Colon (tissue), 2 donors: Measurements from ENCODE around the gene SH3PXD2B.

Experiments used
- FAIRE-seq: peaks from 2 replicates; lab custom pipeline; 2012; peaks lifted over from hg19 to GRCh38; lab: Jason Lieb, UNC
- donor health status: control.
- donor health status: control.

Gene SH3PXD2B

DNA sequence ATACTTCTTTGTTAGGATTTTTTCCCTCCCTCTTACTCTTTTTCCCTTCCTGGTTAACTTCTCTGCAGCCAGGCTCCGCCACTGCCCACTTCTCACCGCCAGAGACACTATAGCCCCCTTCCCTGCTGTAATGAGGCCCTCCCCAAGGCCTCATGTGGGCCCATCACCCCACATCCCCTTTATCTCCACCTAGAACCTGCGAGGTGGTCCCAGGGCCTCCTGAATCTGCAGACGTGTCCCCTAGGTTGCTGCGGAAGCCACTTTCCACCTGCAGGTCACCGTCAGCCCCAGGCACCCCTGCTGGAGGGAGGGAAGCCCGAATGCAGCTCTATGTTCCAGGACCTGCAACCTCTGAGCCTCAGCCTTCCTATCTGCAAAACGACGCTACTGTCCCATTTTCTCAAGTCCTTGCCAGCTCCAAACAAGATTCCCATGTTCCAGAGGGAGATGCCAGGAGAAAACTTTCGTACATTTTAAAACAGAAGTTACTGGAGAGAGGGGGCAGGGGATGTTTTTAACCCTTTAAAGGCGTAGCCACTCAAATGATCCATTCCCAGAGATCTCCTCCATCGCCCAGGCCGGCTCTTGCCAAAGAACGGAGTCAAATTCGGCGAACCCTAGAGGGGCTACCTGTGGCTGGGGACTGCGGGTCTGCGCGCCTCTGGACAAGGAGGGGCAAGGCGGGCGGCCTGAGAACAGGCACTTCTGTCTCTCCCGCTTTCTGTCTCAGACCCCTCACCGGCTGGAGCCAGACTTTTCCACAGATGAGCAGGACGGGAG is 929 bp downstream of the SH3PXD2B start:
- FAIRE-seq = no peak

DNA sequence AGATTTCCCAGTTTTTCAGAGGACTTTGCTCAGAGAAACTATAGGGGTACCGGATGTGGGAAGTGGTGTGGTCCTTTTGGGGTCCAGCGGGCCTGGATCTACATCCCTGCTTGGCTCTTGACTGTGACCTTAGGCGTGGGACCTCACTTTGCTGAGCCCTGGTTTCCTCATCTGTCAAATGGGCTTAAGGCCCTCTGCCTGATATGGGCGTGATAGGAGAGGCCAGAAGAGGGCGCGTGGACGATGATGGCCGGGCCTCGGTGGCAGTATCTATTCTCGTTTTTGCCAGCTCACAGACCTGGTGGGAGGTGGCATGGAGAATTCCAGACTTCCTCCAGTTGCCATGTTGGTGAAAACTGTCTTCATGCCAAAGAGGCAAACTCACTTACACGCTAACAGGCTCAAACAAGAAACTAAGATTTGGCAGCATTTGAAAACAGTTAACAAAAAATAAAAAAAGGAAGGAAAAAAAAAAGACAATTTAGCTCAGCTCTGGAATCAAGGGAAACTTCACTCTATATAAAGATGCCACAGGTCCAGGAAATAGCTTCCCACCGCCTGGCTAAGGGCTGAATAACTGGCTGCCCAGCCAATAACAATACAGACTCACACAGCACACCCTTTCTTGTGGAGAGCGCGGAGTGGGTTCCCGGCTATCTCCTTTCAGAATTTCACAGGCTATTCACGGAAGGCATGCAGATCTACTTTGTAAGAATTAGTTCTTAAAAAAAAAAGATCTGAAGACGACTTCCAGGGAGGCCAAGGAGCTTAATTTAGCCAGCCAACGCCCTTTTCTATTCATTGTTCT is 1.7 kb downstream of the SH3PXD2B start:
- no peak for FAIRE-seq

DNA sequence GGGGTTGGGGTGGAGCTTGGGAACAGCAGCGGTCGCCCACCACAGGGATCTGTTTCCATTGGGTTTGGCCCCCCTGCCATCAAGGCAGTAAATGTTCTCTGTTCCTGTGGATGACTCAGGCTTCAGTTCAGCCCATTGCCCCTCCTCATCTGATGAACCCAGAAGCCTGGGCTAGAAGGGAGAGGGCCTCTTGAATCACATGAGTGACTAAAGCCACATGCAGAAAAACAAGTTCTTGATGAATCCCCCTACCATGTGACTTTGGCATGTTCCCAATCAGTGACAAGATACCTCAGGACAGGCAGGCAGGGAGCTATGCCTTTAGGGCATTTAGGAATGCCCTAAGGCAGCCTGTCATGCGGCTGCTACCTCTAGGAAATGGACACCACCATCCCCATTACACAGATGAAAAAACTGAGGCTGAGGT is 2.5 kb downstream of the SH3PXD2B start:
- FAIRE-seq = no peak

DNA sequence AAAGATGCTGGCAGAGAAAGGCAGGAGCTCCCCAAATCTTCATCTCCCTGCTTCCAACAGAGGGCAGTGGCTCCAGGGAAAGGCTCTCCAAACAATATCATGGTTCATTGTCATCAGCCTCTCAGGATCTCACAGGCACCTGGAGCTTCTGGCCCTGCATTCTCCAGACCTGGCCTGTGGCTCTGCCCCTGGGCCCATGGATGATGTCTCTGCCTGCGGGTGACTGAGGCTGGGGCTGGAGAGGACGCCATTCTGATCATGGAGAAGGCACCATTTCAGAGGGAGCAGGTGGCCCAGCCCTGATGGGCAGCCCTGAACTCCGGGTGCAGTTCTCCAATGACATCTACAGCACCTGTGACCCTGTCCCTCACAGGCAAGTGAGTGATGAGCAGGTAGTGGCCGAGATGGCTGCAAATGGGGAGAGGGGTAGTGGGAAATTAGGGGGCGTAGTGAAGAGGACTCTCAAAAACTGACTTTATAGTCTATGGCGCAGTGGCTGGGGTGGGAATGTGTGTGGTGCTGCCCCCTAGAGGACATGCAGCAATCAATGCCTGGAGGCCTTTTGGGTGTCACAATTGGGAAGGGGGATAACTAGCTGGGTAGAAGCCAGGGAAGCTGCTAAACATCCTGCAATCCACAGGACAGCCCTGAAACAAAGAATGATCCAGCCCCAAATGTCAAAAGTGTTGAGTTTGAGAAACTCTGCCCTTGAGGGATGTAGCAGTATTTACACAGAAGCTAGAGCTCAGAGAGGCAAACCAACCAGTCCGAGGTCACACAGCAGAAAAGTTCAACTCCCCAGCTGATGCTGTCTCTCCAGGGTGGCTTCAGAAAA is 3.2 kb downstream of the SH3PXD2B start:
- FAIRE-seq = no peak

DNA sequence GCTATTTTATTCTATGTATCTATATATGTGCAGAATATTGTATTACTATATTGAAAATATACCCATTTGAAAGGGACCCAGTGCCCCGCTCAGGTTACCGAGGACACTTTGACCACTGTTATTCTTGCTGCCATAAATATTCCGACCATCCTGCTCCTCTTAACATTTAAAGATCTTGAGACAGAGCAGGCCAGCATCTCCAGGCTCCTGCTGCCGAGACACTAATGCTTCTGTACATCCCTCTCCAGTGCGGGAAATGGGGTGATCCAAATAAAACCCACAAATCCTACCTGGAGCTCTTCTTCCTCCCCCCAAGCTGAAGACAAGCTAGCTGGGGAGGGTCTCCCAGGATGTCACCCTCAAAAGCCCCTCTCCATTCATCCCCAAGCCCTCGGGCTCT is 3.9 kb downstream of the SH3PXD2B start:
- FAIRE-seq = no peak

DNA sequence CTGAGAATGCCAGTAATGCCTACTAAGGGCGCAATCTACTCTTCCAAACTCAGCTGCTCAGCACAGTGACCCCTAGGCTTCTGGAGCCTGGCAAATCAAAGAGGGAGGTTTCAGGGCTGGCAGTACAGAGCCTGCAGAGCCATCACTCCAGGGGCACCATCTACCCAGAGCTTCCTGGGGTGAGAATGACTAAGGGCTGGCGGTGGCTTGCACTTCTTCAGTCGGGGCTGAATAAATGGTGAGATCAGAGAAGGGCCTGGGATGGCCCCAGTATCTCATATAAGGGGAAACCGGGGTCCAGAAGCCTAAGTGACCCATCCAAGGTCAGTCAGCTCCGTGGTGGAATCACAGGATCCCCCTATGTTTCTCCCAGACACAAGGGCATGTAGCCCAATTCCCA is 5.3 kb downstream of the SH3PXD2B start:
- FAIRE-seq = no peak

DNA sequence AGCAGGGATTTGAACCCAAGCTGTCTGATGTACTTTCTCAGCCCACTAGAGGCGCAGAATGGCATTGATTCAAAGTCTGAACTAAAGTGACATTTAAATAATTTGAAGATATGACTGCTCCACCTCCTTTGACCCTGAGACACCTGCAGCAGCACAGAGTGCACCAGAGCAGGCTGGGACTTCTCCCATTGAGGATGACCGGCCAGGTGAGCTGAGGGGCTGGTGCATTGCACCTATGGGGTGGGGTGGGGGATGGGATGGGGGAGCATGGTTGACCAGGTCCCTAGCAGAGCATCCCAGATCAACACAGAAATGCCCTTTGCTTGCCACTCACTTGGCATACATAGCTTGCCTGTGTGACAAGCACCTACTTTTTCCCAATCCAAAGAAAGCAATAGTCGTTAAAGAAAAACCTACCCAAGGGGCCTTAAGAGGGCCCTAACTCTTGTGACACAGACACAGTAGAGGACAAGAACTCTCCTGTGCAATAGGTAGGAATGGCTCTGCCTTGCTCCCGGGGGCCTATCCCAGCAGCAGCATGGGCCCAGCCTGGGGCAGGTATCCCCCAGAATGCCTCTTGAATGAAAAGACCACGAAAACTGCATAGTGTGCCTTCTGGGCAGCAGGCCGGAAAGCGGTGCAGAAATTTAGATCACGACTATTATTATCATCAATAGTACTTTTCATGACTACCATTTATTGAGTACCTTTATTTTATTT is 6.5 kb downstream of the SH3PXD2B start:
- FAIRE-seq = no peak

DNA sequence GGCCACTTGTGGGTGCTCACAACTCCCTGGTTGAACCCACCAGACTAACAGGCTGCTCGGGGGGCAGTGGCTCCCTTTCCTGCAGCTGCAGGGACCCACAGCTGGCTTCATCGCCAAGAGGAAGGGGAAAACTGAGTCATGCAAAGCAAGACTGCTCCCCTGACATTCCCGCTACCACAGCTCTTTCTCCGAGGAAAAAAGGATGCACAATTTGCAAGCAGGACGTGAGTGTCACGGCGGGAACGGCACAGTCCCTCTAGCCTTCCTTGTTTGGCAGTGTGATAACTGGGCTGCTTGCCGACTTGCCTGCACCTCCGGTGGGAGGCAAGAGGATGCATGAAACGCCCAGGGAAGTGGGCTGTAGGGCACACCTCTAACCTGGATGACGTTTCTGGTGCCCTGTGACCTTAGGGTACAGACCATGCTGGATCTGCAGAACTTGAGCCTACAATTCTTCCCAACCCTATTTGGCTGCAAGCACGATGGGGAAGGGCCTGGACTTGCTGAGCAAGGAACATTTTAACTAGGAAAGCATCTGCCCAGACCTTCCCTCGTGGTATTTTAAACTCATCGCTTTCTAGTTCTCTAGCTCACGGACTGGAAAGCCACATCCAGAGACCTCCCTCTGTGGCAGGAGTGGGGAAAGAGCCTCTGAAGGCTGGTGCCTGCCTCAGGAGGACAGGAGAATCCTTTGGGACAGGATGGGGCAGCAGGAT is 7.8 kb downstream of the SH3PXD2B start:
- no peak for FAIRE-seq

DNA sequence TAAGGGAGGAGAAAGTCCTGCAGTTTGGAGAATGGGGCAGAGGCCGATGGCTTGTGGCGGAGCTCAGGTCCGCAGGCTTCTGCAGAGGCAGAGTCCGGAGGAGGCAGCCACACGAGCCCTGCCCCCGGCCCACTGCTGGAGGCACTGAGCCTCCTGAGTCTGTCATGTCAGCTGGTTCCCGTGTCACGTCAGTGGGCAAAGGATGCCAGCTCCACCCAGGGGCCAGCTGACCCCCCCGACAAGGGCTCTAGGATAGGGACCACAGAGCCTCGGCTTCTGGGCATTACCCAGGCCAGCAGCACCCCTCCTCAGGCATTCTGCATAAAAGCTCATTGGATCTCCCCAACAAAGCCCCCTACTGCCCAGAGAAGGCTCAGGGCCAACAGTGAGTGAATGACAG is 8.5 kb downstream of the SH3PXD2B start:
- no peak for FAIRE-seq

DNA sequence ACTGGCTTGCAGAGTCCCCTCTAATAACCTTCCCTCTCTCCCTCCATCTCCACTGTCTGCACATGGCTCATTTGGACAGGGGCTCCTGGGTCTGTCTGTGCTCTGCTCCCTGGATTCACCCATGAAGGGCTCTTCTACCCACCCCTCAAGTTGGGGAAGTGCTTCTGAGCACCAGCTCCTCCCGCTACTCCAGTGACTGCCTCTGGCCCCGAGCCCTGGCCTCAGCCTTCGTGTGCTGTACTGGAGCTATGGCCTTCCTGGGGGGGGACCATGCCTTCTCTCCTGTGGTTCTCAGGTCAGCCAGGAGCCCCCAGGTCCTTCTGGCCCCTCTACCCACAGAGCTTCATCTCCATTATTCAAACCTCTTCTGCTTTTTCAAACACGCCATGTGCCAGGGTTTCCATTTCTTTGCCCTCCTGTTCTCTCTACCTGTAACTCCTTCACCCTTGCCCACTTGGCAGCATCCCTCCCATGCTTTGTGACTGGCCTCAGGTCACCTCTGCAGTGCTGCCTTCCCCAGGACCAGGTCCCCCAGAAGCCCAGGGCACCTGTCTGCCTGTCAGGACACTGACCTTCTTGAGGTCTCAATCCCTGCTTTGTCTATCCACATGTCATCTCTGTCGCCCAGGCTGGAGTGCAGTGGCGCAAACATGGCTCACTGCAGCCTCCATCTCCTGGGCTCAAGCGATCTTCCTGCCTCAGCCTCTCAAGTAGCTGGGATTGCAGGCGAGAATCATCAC is 9.5 kb downstream of the SH3PXD2B start:
- no peak for FAIRE-seq

DNA sequence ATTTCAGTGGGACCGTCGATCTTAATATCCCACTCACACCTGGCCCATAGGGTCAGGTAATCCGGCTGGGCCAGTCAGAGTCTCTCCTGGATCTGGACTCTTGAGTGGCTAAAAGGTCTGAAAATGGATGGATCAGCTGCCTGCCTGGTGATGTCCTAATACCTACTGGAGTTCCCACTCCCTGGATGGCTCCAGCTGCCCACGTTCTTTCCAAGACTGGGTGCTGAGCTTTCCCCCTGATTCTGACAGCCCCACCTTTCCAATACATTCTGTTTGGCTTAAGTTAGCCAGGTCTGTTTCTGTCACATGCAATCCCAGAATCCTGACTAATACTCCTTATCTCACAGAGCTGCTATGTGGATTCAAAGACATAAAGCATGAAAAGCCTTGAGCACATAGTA is 10.2 kb downstream of the SH3PXD2B start:
- FAIRE-seq = no peak

DNA sequence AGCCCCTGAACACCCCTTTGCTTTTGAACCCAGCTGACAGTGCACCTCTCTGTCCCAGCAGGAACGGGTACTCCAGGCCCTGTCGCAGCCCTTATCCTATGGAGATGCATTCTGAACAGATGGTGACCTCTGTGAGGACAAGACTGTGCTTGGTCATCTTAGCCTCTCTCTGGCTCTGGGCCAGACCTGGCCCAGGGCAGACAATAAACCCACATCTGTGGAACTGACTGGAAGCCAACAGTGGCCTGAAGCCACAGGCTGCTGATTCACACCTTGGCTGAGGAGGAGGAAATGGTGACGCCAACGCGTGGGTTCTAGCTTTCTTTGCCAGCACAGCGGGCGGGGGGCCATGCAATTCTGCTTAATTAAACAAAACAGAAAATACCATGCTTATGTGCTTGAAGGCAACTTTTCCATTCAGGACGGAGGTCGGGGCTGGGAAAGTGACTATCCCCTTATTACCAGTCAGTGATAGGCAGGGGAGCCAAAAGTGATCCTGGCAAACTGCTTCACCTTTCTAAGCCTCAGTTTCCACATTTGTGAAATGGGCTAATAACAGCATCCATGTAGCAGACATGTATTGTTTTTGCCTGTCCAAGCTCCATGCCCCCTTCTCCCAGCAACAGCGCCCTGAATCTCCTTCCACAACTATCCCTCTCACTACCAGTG is 10.8 kb downstream of the SH3PXD2B start:
- FAIRE-seq = no peak

DNA sequence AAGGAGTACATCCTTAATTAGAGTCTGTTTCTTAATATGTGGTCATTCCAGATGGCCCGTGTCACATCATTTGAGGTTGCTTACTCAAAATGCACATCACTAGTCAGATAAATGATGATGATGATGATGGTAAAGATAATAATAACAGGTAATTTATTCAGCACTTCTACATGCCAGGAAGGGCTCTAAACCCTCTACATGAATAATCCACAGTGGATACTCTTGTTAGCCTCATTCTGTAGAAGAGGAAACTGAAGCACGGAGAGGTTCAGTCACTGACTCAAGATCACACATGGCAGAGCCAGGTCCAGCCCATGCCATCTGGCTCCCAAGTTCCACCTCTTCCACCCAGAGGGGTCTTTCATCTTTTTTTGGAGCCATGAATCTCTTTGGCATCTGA is 11.7 kb downstream of the SH3PXD2B start:
- FAIRE-seq = no peak

DNA sequence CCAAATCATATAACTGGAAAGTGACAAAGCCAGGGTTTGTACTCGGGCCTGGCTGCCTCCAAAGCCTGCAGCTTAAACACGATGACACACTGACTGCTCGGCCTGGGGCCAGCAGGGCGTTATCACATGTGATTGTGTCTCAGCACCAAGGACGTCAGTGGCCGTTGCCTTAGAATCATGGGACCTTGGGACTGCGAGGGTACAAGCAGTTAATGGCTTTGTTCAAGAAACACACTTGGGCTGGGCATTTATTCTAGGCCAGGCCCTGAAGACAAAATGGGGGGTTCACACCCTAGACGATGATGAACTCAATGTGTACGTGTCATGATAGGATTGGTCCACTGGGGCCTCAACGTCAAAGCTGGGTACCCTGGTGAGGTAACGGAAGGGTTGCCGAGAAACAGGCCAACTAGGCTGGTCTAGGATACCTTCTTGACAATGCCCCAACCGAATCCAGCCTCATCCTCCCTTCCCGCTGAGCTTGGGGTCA is 13.0 kb downstream of the SH3PXD2B start:
- no peak for FAIRE-seq

DNA sequence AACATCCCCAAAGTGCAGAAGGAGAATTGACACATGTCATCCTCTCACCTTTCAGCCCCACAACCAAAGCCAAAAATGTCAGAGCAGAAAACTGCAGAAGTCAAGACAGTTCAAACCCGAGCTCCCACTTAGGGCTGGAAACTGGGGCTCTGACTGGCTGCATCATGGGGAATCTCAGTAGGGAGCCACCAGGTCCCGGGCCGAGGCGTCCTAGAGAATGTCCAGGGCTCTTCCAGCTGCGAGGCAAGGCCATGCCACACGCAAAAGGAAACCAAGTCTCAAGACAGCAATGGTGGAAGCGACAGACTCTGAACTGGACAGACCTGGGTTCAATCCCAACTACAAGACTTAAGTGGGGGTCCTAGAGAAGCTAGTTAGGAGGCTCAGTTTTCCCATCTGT is 13.8 kb downstream of the SH3PXD2B start:
- FAIRE-seq = no peak

DNA sequence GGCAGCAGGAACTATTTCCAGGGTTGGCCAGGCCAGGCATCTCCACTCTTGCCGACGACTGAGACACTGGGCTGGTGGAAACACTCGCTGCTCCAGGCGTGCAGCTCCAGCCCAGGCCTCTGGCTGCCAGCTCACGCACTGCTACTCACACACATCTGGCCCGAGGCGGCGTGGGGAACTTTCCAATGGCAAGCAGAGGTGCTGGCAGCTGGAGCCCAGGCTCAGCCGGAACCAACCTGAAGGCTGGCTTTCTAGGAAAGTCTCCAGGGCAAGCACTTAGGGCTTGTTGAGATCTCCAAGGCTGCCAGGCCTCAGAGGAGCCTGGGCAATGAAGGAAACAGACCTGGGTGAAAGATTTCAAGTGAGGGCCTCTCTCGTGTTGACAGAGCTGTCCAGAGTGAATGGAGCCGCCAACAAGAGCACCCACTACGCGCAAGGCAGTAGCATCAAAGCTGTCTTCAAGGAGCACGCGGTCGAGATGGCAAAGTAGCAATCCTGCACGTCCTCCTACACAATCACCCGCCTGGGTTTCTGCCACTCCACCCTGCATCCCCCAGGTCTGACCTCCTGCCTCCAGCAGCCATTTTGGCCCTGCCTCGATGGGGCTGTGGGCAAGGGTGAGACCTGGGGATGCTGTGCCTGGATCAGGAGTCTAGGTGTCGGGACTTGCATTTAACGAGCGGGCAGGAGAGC is 14.4 kb downstream of the SH3PXD2B start:
- no peak for FAIRE-seq

DNA sequence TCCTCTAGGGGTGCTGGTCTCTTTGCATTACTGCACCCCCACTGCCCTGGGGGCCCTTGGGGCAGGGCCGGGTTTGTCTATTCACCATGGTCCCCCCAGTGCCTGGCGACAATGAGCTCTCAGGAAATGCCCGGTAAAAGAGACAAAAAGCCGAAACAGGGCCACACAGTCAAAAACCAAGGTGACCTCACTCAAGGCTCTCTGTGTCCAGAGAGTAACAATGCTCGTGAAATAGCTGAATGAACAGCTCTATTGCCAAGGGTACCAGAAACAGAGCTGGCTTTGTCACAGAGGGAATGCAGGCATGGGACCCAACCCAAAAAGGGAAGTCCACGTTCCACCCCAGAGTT is 16.0 kb downstream of the SH3PXD2B start:
- FAIRE-seq = no peak

DNA sequence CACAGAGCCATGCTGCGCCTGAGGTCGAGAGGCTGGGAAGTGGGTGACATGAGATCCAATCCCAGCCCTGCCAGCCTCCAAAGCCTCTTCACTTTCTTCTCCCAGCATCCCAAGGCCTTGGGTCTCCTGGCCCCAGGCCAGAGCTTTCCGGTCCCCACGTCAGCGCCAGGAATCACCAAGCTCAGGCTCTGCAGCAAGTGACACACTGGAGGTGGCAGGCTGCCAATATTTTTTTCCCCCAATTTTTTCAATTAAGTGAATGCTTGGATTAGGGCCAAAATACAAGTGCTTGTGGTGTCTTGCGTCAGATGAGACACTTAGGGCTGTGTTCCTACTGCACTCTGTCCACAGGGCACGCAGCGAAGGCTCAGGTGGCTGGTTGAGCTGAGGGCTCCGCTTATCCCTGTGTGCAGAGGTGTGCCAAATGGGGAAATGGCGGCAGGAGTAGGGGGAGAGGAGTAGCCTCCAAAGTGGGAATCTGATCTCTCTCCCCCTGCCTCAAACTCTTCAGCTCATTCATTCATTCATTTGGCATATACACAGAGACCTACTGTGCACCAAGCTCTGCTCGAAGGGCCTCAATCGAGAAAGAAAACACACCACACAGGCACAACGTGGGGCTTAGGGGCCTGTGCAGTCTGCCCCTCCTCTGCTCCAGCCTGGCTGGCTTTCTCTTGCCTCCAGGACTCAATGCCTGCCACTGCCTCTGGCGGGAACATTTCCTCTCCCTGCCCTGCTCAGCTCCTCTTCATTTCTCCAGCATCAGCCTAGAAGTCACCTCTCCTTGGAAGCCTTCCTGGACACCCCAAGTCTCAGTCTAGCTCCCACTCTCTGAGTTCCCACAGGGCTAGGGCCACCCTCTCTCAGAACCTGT is 16.6 kb downstream of the SH3PXD2B start:
- no peak for FAIRE-seq
